HG03095 (cell line): Measurements from ENCODE around the gene DNAI4.
"Not testable (repeated sequence)": the region's sequence is repeated elsewhere in the genome, so short reads cannot be mapped to it uniquely, and the experiment has no call there.

ENCODE experiments used
- ATAC-seq: cut with Tn5 transposase; IDR thresholded peaks from one replicate; pipeline ENCODE4 v1.9.1; 2021; ENCODE audit warnings: moderate library complexity; ENCODE audit not compliant: unreplicated experiment

DNAI4 gene

GRCh38 chr1:66929999-66930822 is 5.6 kb upstream of the DNAI4 start:
- ATAC-seq = peak; percentile 55

GRCh38 chr1:66929691-66929998 is 5.0 kb upstream of the DNAI4 start:
- no peak for ATAC-seq

GRCh38 chr1:66929146-66929688 is 4.6 kb upstream of the DNAI4 start:
- ATAC-seq = no peak

DNA sequence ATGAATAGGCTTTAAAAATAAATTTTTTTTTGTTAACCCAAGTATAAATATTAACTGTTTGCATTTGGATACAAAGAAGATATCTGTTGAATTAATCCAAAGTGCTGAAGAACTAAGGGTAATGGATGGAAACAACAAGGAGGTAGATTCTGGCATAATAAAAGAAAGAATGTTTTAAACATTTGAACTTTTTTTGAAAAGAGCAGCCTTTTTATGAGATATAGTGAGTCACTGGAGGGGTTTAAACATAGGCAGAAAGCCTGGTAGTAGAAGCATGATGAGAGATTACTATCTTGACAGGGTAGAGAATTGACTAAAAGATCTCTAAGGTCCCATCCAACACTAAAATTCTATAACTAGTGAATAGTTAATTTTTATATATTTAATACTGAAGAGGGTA is 2.9 kb upstream of the DNAI4 start:
- no peak for ATAC-seq

DNA sequence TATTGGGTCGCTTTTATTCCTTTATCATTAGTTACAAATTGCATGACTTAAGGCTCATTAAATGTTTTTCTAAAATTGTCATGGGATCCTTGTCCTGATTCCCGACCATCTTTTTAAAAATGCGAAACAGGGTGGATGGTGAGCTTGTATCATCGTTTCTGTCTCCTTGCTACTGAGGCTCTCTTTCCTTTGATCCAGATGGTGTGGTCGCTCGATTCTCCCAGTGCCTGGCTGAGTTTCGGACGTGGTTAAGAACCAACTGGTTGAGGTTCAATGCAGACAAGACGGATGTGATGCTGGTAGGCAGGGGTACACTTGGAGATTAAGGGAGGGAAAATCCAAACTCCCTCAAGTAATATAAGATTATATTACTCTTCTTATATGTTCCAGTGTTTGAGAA is 1.3 kb upstream of the DNAI4 start:
- no peak for ATAC-seq

DNA sequence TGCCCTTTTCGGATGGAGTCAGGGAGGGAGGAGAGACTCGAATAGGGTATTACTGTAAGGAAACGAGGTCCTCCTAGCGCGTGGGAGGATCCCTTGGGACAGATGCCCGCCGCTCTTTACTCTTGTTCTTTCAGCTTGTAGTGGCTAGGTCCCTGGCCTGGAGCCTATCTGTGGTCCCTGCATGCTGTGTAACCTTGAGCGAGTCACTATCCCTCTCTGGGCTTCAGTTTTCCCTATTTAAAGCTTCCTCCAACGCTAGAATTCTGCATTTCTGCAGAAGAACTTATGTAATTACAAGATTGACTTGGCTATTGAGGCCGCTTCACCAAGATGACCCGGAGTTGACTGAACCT is 878 bp upstream of the DNAI4 start:
- ATAC-seq = peak; percentile 3

GRCh38 chr1:66920543-66920942 is 4.1 kb downstream of the DNAI4 start:
- ATAC-seq = no peak

DNA sequence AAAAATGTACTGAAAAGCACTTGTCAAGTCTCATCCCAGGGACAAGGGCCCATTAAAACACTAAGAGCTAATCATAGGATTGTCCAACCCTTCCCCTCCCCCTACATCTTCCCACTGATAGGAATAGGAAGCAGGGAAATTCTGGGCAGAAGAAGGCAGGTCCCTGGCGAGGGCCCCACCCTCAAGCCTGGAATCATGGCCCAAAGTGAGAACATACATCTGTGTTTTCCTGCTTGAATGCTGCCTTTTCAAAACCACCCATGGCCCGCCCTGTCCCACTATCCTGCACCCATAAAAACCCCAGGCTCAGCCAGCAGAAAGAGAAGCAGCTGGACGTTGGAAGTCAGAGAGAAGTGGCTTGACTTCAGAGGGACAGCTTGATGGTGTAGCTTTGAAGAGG is 4.8 kb downstream of the DNAI4 start:
- no peak for ATAC-seq

DNA sequence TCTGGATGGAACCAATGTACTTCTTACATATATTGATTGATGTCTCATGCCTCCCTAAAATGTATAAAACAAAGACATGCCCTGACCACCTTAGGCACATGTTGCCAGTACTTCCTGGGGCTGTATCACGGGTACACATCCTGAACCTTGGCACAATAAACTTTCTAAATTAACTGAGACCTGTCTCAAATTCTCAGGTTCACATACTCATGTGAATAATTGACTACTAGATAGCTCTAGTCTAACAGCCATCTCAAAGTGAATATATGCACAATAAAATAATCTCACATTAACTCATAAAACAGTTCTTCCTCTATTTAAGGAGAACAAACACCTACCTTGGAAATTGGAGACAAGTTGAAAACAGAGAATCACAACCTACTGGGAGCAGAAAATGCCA is 5.6 kb downstream of the DNAI4 start:
- ATAC-seq = no peak

- no peak for ATAC-seq
These were observed 7.2 kb downstream of the DNAI4 start for GRCh38 chr1:66917476-66917875.

DNA sequence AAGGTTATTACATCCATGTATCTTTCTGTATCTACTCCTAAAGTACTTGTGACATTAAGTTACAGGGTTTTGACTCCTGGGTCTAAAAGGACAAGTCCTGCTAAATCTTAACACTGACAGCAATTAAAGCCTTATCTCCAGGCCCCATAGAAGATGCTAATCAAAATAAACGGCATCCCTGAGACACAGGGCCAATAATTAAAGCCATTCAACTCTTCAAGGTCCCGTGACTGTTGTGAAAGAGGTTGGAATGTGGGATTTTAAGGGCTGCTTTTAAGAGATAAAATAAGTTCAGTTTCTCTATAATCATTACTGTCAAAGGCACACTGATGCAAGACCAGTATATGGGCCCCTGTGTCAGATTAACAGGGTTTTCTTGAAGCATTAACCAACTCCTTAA is 8.3 kb downstream of the DNAI4 start:
- no peak for ATAC-seq

GRCh38 chr1:66915203-66915602 is 9.5 kb downstream of the DNAI4 start:
- not testable (repeated sequence) for ATAC-seq

DNA sequence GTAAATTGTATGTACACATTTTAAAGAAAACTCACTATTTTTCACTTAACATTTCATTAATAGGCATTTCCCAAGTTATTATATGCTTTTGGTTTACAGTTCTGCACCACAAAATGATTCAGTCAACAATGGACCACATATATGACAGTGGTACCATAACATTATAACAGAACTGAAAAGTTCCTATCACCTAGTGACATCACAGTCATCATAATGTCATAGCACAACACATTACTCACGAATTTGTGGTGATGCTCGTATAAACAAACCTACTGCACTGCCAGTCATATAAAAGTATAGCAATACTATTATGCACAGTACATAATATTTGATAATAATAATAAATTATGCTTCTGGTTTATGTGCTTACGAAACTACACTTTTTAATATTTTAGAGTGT is 30.9 kb downstream of the DNAI4 start:
- ATAC-seq = no peak

GRCh38 chr1:66890621-66891020 is 34.0 kb downstream of the DNAI4 start:
- ATAC-seq = no peak

DNA sequence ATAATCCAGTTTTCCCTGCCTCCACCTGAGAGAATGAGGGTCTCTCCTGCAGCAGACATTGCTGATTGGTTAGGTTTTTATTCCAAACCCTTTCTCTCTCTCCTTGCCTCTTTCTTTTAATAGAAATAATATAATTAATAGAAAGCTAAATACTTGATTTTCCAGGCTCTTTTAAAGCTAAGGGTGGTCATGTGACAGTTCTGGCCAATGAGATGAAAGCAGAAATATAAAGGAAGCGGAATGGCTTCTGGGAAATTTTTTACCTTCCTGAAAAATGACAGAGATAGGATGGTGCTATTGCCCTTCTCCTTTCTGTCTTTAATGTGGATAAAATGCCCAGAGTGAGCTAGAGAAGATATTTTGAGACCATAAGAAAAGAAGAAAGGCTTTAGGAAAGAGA is 35.6 kb downstream of the DNAI4 start:
- ATAC-seq = no peak

GRCh38 chr1:66876664-66877063 is 48.0 kb downstream of the DNAI4 start:
- ATAC-seq = no peak

GRCh38 chr1:66873111-66873510 is 51.5 kb downstream of the DNAI4 start:
- ATAC-seq = no peak

DNA sequence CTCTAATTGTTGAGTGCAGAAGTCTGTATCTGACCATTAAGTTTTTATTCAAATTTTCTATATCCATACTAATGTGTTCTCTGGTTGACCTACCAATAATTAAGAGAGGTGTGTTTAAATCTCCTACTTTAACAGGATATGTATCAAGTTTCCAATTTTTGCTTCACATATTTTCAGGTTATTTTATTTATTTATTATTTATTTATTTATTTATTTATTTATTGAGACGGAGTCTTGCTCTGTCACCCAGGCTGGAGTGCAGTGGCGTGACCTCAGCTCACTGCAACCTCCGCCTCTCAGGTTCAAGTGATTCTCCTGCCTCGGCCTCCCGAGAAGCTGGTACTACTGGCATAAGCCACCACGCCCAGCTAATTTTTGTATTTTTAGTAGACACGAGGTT is 52.6 kb downstream of the DNAI4 start:
- not testable (repeated sequence) for ATAC-seq

DNA sequence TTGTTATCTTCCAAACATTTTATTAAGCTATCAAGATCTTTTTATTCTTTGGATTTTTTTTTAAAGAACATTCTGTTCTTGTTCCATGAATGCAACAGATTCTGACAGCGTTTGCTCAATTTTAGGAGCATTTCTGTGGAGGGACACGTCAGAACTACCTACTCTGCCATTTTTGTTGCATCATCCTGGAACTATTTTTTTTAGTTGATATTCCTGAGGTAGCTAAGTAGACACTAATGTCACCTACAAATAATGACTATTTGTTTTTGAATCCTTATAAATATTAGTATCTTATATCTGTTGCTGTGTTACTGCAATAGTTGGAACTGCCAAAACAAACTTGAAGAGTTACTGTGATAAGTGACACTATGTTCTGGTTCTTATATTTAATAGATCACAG is 57.2 kb downstream of the DNAI4 start:
- no peak for ATAC-seq

DNA sequence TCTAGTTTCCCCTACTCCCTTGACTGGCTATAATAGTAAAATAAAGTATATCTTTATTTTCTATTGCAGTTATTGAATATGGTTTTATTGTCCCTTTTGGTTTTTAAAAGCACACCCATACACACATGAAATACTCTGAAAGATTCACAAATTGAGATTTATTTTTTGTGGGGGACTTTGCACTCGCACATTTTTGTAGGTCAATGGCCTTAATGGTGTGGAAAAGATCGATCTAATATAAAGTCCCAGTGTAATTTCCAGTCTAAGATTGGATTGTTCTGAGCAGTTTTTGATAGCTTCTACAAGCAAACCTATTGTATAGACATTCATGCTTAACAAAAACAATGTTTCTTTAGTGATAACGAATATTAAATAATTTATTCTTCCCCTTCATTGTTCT is 64.1 kb downstream of the DNAI4 start:
- ATAC-seq = no peak

GRCh38 chr1:66853379-66853778 is 71.3 kb downstream of the DNAI4 start:
- no peak for ATAC-seq

DNA sequence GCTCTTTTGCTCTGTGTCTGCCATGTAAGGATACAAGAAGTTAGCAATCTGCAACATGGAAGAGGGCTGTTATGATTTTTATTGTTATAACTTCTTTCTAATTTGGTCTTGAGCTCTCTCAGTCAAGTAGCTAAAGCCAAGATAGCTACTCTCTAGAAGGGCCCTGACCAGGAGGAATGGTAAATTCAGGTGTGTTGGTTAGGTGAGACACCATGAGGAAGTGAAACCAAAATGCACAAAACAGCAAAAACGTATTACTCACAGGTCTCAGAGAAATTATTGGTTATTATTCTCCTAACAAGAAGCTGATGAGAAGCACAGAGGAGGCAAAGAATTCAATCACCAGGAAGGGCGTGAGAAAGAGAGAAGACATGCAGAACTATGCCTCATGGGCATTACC is 71.8 kb downstream of the DNAI4 start:
- no peak for ATAC-seq

GRCh38 chr1:66850989-66851388 is 73.7 kb downstream of the DNAI4 start:
- ATAC-seq = no peak
